Measurements from ENCODE around the gene MAP2K6. TPM values are rescaled to one million over a fixed set of nuclear protein-coding genes. Genes with fewer than 3 reads are reported as not detected.

MAP2K6 gene
- total RNA-seq, 2 experiments from 2014 or later, result 2.4 to 2.7 TPM

- Mint-ChIP-seq H3K27me3 (ENCODE audit: low read depth) (no peaks in the 10 kb centered on the region), H3K36me3 (ENCODE audit: low read depth) (no peaks in the 10 kb centered on the region), H3K4me3 (no peak overlapping the region), H3K9me3 (no peaks in the 10 kb centered on the region), H3K27ac (no peak overlapping the region), H3K4me1 (ENCODE audit: low read depth) (peaks cover 7% of the 10 kb centered on the region)
- CTCF ChIA-PET, result interaction anchor here (0.6 to 1.0 kb wide), 3 partner anchors 14 to 76 kb away, joined by 3 to 4 read pairs (median 3); no protein-coding TSS in a partner anchor
- intact Hi-C loops (cut with micrococcal nuclease), result loop anchor here (10.0 kb wide), 2 partner anchors 94 to 1056 kb away; no protein-coding TSS in a partner anchor
- DNase-seq, result no peak
Observed at GRCh38 chr17:69410671-69411070, 3.8 kb upstream of the MAP2K6 start.

GRCh38 chr17:69411766-69412165 is 2.7 kb upstream of the MAP2K6 start:
- Mint-ChIP-seq H3K4me1 (ENCODE audit: low read depth) (peaks cover 7% of the 10 kb centered on the region), H3K9me3 (no peaks in the 10 kb centered on the region), H3K27ac (no peak overlapping the region), H3K27me3 (ENCODE audit: low read depth) (no peaks in the 10 kb centered on the region), H3K36me3 (ENCODE audit: low read depth) (no peaks in the 10 kb centered on the region), H3K4me3 (no peak overlapping the region)
- CTCF ChIA-PET, result no interaction called here
- intact Hi-C loops (cut with micrococcal nuclease), result loop anchor here (10.0 kb wide), 2 partner anchors 93 to 1057 kb away; no protein-coding TSS in a partner anchor
- no peak for DNase-seq

GRCh38 chr17:69412251-69412671 is 2.2 kb upstream of the MAP2K6 start:
- Mint-ChIP-seq H3K4me1 (ENCODE audit: low read depth) (peaks cover 7% of the 10 kb centered on the region), H3K9me3 (no peaks in the 10 kb centered on the region), H3K36me3 (ENCODE audit: low read depth) (no peaks in the 10 kb centered on the region), H3K27me3 (ENCODE audit: low read depth) (no peaks in the 10 kb centered on the region), H3K27ac (no peak overlapping the region), H3K4me3 (no peak overlapping the region)
- DNase-seq, result no peak
- intact Hi-C loops (cut with micrococcal nuclease), result loop anchor here (10.0 kb wide), 2 partner anchors 93 to 1057 kb away; no protein-coding TSS in a partner anchor
- CTCF ChIA-PET, result interaction anchor here (1.0 to 1.3 kb wide), 2 partner anchors 12 to 79 kb away, joined by 3 to 5 read pairs; no protein-coding TSS in a partner anchor

DNA sequence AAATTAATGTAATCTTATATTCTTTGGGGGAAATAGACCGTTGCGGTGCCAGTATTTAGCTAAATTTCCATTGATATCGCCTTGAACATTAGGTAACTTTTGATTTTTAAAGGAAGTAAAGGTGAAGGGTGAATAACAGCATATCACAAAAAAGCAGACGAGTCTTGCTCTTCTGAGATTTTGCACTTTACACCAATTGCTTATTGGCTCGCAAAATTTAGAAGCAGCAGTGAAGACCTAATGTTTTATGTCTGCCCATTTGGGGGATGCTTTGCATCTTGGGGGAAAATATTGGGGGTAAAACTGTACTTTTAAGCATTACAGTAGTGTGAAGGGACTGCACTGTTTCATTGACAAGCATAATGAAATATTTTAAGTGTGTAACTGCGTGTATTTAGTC is 934 bp downstream of the MAP2K6 start:
- intact Hi-C loops (cut with micrococcal nuclease), result loop anchor here (1.0 to 10.0 kb wide), 7 partner anchors 8 to 1061 kb away; partner anchors contain the start of gene PRKAR1A
- H3K4me3 Mint-ChIP-seq, result no peak overlapping the region
- no peaks in the 10 kb centered on the region for H3K27me3 Mint-ChIP-seq (ENCODE audit: low read depth)
- H3K36me3 Mint-ChIP-seq (ENCODE audit: low read depth), result no peaks in the 10 kb centered on the region
- no peak overlapping the region for H3K27ac Mint-ChIP-seq
- peaks cover 15% of the 10 kb centered on the region for H3K4me1 Mint-ChIP-seq (ENCODE audit: low read depth)
- CTCF ChIA-PET, result interaction anchor here (0.6 to 1.7 kb wide), 6 partner anchors 18 to 107 kb away, joined by 3 to 6 read pairs (median 3); no protein-coding TSS in a partner anchor
- DNase-seq, result no peak
- H3K9me3 Mint-ChIP-seq, result no peaks in the 10 kb centered on the region

DNA sequence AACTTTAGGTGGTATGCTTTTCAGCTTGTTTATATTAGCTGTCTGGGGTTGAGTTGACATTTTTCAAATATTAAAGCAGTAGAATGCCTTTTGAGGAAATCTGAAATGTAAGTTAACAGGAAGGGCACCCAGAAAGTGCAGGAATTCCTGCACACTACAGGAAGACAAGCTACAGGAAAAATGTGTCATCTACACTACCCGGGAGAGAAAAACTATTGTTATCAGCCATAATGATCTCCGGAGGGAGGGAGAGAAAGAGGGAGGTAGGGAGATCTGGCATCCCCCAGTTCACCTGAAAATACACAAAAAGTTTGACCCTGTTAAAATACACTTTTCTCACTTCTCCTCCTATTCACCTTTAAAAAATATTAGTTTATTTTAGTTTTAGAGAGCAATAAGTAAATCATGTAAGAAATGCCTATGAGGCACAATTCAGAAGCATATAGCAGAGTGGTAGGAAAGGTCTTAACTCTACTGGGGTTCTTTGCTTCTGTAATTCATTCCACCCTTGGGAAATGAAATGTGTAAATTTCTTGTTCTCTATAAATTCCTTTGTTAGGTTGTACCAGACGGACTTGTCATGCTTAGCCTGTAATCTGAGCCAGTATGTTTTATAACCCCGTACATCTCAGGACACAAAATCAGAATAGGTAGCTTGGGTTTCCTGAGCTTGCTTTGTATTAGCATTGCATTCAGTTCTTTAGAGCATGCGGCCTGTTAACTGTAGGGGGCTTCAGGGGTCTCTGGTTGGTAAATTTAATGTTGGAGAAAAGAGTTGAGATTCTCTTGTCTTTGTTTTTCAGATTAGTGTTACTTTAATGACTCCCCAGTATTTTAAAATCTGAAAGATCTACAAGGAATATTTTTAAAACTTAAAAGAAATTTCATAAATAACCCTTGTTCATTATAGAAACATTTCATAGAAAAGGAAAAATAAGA is 3.3 kb downstream of the MAP2K6 start:
- no peak overlapping the region for H3K4me3 Mint-ChIP-seq
- DNase-seq, result no peak
- CTCF ChIA-PET, result interaction anchor here (1.2 to 1.4 kb wide), 2 partner anchors 9 to 23 kb away, joined by 3 read pairs; no protein-coding TSS in a partner anchor
- H3K27ac Mint-ChIP-seq, result no peak overlapping the region
- no peaks in the 10 kb centered on the region for H3K9me3 Mint-ChIP-seq
- H3K4me1 Mint-ChIP-seq (ENCODE audit: low read depth), result peaks cover 20% of the 10 kb centered on the region
- intact Hi-C loops (cut with micrococcal nuclease), result loop anchor here (5.0 to 10.0 kb wide), 4 partner anchors 87 to 1063 kb away; no protein-coding TSS in a partner anchor
- H3K27me3 Mint-ChIP-seq (ENCODE audit: low read depth), result no peaks in the 10 kb centered on the region
- H3K36me3 Mint-ChIP-seq (ENCODE audit: low read depth), result no peaks in the 10 kb centered on the region

GRCh38 chr17:69418535-69418934 is 4.0 kb downstream of the MAP2K6 start:
- Mint-ChIP-seq H3K27ac (no peak overlapping the region), H3K4me3 (no peak overlapping the region), H3K36me3 (ENCODE audit: low read depth) (no peaks in the 10 kb centered on the region), H3K9me3 (no peaks in the 10 kb centered on the region), H3K27me3 (ENCODE audit: low read depth) (no peaks in the 10 kb centered on the region), H3K4me1 (ENCODE audit: low read depth) (peaks cover 27% of the 10 kb centered on the region)
- CTCF ChIA-PET, result interaction anchor here (0.8 to 1.4 kb wide), 3 partner anchors 8 to 106 kb away, joined by 3 to 5 read pairs (median 3); no protein-coding TSS in a partner anchor
- no peak for DNase-seq
- intact Hi-C loops (cut with micrococcal nuclease), result loop anchor here (5.0 to 10.0 kb wide), 4 partner anchors 86 to 1064 kb away; no protein-coding TSS in a partner anchor

DNA sequence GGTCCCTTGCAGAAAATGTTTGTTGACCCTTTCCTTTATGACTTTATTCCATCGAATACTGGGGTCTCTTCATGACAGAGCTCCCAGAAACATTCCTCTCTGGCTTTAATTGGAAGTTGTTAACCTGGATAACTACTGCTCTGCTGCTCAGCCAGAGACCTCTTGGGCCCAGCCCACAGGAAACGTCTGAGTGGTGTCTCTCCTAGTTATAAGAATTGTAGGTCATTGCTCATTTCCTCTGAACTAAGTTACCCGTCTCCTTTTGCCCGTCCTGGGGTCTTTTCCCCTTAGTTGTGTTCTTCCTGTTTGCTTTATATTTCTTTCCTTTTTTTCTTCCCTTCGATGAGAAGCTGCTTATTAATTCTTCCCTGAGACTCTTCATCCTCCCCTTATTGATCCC is 9.0 kb downstream of the MAP2K6 start:
- intact Hi-C loops (cut with micrococcal nuclease), result loop anchor here (1.0 to 10.0 kb wide), 2 partner anchors 8 to 1129 kb away; partner anchors contain the start of genes ARSG and SLC16A6
- Mint-ChIP-seq H3K4me3 (peak overlapping the region; percentile 58), H3K9me3 (no peaks in the 10 kb centered on the region), H3K27me3 (ENCODE audit: low read depth) (no peaks in the 10 kb centered on the region), H3K36me3 (ENCODE audit: low read depth) (no peaks in the 10 kb centered on the region), H3K4me1 (ENCODE audit: low read depth) (peaks cover 65% of the 10 kb centered on the region), H3K27ac (peak overlapping the region; percentile 61)
- CTCF ChIA-PET, result no interaction called here
- peak; percentile 62 for DNase-seq

DNA sequence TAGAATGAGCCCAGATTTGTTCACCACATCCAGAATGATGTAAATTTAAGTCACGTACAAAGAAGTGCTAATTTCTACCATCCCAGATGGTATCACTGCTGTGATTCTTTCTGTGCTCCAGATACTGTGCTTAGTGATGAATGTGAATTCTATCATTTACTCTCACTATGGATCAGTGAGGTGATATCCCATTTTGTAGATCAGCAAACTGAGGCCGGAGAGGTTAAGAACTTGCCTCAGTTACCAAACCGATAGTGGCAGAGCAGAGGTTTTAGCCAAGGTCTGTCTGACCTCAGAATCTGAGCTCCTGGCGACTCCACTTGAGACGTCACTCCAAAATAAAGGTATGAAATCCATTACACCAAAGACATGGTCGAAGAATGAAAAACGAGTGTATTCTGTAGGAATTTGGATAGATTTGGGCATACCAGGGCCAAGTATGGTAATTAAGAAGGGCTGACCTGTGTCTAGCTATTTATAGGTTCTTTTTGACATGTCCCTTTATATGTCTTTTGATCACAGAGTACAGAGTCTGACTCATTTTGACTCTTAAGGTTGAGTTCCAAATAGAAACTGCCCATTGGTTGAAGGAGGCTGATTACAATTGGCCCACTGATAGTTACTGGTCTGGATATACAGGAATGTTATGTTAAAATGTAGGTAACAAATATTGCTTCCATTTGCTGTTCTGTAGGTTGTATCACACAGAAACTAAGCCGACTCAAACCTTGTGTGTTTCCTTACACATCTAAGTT is 10.0 kb downstream of the MAP2K6 start:
- H3K4me1 Mint-ChIP-seq (ENCODE audit: low read depth), result peaks cover 66% of the 10 kb centered on the region
- H3K27ac Mint-ChIP-seq, result no peak overlapping the region
- no peak overlapping the region for H3K4me3 Mint-ChIP-seq
- intact Hi-C loops (cut with micrococcal nuclease), result loop anchor here (10.0 kb wide), 1 partner anchor 1130 kb away; the partner anchor contains the start of genes ARSG and SLC16A6
- H3K9me3 Mint-ChIP-seq, result no peaks in the 10 kb centered on the region
- CTCF ChIA-PET, result interaction anchor here (1.2 kb wide), 1 partner anchor 9 kb away, joined by 3 read pairs; no protein-coding TSS in a partner anchor
- DNase-seq, result no peak
- H3K27me3 Mint-ChIP-seq (ENCODE audit: low read depth), result no peaks in the 10 kb centered on the region
- H3K36me3 Mint-ChIP-seq (ENCODE audit: low read depth), result peaks cover under 1% of the 10 kb centered on the region

DNA sequence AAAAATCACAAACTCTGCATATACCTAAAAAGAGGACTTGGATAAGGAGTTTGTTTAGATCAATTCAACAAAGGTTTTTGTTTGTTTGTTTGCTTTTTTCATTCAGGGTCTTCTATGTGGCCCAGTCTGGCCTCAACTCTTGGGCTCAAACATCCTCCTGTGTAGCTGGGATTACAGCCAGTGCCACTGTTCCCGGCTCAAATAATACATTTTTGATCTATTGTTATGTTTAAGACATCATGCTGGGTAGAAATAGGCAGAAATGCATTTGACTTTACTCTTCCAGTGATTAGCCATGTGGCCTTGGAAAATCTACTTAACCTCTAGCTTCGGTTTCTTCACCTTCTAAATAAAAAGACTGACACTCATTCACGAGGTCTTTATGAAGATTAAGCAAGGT is 11.5 kb downstream of the MAP2K6 start:
- Mint-ChIP-seq H3K4me3 (no peak overlapping the region), H3K27ac (no peak overlapping the region), H3K4me1 (ENCODE audit: low read depth) (peaks cover 76% of the 10 kb centered on the region), H3K27me3 (ENCODE audit: low read depth) (no peaks in the 10 kb centered on the region), H3K36me3 (ENCODE audit: low read depth) (peaks cover 3% of the 10 kb centered on the region), H3K9me3 (no peaks in the 10 kb centered on the region)
- DNase-seq, result no peak
- intact Hi-C loops (cut with micrococcal nuclease), result loop anchor here (10.0 kb wide), 1 partner anchor 1131 kb away; the partner anchor contains the start of genes ARSG and SLC16A6
- CTCF ChIA-PET, result interaction anchor here (1.2 to 1.8 kb wide), 3 partner anchors 8 to 99 kb away, joined by 3 to 4 read pairs (median 3); no protein-coding TSS in a partner anchor

DNA sequence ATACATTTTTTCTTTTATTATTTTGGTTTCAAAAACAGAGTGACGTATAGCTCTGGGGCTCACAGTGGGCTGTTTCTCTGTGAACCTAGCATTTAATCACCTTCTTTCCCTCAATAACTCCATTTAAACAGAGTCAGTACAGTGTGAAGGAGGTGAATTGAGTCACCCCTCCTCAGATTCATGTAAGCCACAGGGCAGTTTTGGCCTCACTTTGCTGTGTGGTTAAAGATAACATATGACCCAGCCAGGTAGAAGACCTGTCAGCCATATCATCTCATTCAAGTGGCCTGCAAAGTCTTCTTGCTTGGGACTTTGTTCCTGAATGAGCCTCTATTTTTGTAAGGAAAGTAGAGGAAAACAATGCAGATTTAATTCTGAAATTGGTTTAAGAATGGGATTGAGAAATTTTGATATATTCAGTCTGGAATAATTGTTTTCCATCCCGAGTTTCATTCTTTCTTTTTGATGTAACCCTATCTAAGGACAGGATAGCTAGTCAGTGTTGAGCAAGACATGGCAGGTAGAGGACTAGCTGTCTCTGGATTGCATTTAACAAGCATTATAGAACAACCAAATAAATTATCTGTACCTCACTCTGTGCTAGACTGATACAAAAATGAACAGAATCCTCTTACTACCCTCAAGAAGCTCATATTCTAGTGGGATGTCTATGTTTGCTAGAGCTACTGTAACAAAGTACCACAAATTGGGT is 13.1 kb downstream of the MAP2K6 start:
- peaks cover 75% of the 10 kb centered on the region for H3K4me1 Mint-ChIP-seq (ENCODE audit: low read depth)
- no peaks in the 10 kb centered on the region for H3K27me3 Mint-ChIP-seq (ENCODE audit: low read depth)
- CTCF ChIA-PET, result interaction anchor here (1.4 to 1.5 kb wide), 2 partner anchors 9 to 98 kb away, joined by 3 to 4 read pairs; no protein-coding TSS in a partner anchor
- intact Hi-C loops (cut with micrococcal nuclease), result loop anchor here (10.0 kb wide), 1 partner anchor 1133 kb away; the partner anchor contains the start of genes ARSG and SLC16A6
- peaks cover 3% of the 10 kb centered on the region for H3K36me3 Mint-ChIP-seq (ENCODE audit: low read depth)
- H3K27ac Mint-ChIP-seq, result no peak overlapping the region
- DNase-seq, result no peak
- no peaks in the 10 kb centered on the region for H3K9me3 Mint-ChIP-seq
- no peak overlapping the region for H3K4me3 Mint-ChIP-seq

All from activated naive CD4-positive, alpha-beta T cell treated with anti-CD3 and anti-CD28 coated beads for 36 hours (primary cell).